HEK293 (cell line): ENCODE results near the gene ARHGAP32.

Experiments
- WT1 ChIP-seq: fragments of 450-650 bp; formaldehyde crosslinking; IDR thresholded peaks from 2 replicates; pipeline ENCODE4 v1.5.1; 2016; ENCODE audit warnings: missing biosample characterization, missing genetic modification characterization
- ZNF16 ChIP-seq: fragments of 450-650 bp; formaldehyde crosslinking; IDR thresholded peaks from 2 replicates; pipeline ENCODE4 v1.5.1; 2016; ENCODE audit warnings: low read depth, missing biosample characterization, missing genetic modification characterization
- ZNF302 ChIP-seq: fragments of 450-650 bp; formaldehyde crosslinking; IDR thresholded peaks from 2 replicates; pipeline ENCODE4 v1.5.1; 2016; ENCODE audit warnings: missing biosample characterization, missing genetic modification characterization, low read depth
- ZNF549 ChIP-seq: fragments of 450-650 bp; IDR thresholded peaks from 2 replicates; pipeline ENCODE4 v1.5.1; 2018; ENCODE audit warnings: missing biosample characterization, missing genetic modification characterization, mild to moderate bottlenecking, inconsistent platforms, moderate library complexity
- ZNF623 ChIP-seq: fragments of 450-650 bp; formaldehyde crosslinking; IDR thresholded peaks from 2 replicates; pipeline ENCODE4 v1.5.1; 2016; ENCODE audit warnings: missing biosample characterization, missing genetic modification characterization
- TF ChIP-seq, protein P1 (sequence below): fragments of 450-650 bp; formaldehyde crosslinking; IDR thresholded peaks from 2 replicates; pipeline ENCODE4 v1.5.1; 2016; ENCODE audit warnings: missing biosample characterization, missing genetic modification characterization
- TF ChIP-seq, protein P2 (sequence below): fragments of 450-650 bp; formaldehyde crosslinking; IDR thresholded peaks from 2 replicates; pipeline ENCODE4 v1.5.1; 2016; ENCODE audit warnings: missing biosample characterization, missing genetic modification characterization
- TF ChIP-seq, protein P3 (sequence below): fragments of 450-650 bp; formaldehyde crosslinking; IDR thresholded peaks from 2 replicates; pipeline ENCODE4 v1.5.1; 2017; ENCODE audit warnings: missing biosample characterization, missing genetic modification characterization
- TF ChIP-seq, protein P4 (sequence below): fragments of 450-650 bp; formaldehyde crosslinking; IDR thresholded peaks from 2 replicates; pipeline ENCODE4 v1.5.1; 2016; ENCODE audit warnings: missing biosample characterization, missing genetic modification characterization
- TF ChIP-seq, protein P5 (sequence below): fragments of 450-650 bp; formaldehyde crosslinking; IDR thresholded peaks from 2 replicates; pipeline ENCODE4 v1.5.1; 2016; ENCODE audit warnings: missing biosample characterization, missing genetic modification characterization

DNA sequence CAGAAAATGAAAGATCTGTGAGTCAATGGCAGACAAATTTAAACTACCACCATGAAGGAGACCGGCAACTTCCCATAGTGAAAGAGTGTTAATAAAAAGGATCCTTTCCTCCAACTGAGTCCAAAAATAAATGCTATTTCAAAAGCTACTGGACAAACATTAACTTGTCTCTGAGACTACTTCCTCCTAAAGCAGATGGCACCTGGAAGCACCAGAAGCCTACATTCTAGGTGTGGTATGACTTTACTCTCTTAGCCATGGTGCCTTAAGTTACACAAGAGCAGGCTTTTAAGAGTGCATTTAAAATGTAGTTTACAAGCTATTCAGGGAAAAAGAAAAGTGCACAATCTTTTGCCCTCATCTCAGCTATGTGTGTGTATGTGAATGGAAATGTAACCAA is 2.5 kb downstream of the ARHGAP32 start:
- TF ChIP-seq, protein P1, sequence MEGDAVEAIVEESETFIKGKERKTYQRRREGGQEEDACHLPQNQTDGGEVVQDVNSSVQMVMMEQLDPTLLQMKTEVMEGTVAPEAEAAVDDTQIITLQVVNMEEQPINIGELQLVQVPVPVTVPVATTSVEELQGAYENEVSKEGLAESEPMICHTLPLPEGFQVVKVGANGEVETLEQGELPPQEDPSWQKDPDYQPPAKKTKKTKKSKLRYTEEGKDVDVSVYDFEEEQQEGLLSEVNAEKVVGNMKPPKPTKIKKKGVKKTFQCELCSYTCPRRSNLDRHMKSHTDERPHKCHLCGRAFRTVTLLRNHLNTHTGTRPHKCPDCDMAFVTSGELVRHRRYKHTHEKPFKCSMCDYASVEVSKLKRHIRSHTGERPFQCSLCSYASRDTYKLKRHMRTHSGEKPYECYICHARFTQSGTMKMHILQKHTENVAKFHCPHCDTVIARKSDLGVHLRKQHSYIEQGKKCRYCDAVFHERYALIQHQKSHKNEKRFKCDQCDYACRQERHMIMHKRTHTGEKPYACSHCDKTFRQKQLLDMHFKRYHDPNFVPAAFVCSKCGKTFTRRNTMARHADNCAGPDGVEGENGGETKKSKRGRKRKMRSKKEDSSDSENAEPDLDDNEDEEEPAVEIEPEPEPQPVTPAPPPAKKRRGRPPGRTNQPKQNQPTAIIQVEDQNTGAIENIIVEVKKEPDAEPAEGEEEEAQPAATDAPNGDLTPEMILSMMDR (tag by site-specific recombination), result no peak
- TF ChIP-seq, protein P2, sequence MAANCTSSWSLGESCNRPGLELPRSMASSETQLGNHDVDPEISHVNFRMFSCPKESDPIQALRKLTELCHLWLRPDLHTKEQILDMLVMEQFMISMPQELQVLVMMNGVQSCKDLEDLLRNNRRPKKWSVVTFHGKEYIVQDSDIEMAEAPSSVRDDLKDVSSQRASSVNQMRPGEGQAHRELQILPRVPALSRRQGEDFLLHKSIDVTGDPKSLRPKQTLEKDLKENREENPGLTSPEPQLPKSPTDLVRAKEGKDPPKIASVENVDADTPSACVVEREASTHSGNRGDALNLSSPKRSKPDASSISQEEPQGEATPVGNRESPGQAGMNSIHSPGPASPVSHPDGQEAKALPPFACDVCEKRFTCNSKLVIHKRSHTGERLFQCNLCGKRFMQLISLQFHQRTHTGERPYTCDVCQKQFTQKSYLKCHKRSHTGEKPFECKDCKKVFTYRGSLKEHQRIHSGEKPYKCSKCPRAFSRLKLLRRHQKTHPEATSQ (tag by site-specific recombination), result no peak
- TF ChIP-seq, protein P3, sequence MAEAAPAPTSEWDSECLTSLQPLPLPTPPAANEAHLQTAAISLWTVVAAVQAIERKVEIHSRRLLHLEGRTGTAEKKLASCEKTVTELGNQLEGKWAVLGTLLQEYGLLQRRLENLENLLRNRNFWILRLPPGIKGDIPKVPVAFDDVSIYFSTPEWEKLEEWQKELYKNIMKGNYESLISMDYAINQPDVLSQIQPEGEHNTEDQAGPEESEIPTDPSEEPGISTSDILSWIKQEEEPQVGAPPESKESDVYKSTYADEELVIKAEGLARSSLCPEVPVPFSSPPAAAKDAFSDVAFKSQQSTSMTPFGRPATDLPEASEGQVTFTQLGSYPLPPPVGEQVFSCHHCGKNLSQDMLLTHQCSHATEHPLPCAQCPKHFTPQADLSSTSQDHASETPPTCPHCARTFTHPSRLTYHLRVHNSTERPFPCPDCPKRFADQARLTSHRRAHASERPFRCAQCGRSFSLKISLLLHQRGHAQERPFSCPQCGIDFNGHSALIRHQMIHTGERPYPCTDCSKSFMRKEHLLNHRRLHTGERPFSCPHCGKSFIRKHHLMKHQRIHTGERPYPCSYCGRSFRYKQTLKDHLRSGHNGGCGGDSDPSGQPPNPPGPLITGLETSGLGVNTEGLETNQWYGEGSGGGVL (tag by site-specific recombination), result no peak
- TF ChIP-seq, protein P4, sequence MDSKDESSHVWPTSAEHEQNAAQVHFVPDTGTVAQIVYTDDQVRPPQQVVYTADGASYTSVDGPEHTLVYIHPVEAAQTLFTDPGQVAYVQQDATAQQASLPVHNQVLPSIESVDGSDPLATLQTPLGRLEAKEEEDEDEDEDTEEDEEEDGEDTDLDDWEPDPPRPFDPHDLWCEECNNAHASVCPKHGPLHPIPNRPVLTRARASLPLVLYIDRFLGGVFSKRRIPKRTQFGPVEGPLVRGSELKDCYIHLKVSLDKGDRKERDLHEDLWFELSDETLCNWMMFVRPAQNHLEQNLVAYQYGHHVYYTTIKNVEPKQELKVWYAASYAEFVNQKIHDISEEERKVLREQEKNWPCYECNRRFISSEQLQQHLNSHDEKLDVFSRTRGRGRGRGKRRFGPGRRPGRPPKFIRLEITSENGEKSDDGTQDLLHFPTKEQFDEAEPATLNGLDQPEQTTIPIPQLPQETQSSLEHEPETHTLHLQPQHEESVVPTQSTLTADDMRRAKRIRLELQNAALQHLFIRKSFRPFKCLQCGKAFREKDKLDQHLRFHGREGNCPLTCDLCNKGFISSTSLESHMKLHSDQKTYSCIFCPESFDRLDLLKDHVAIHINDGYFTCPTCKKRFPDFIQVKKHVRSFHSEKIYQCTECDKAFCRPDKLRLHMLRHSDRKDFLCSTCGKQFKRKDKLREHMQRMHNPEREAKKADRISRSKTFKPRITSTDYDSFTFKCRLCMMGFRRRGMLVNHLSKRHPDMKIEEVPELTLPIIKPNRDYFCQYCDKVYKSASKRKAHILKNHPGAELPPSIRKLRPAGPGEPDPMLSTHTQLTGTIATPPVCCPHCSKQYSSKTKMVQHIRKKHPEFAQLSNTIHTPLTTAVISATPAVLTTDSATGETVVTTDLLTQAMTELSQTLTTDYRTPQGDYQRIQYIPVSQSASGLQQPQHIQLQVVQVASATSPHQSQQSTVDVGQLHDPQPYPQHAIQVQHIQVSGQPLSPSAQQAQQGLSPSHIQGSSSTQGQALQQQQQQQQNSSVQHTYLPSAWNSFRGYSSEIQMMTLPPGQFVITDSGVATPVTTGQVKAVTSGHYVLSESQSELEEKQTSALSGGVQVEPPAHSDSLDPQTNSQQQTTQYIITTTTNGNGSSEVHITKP, result no peak
- TF ChIP-seq ZNF549 (tag by site-specific recombination) (no peak), WT1 (tag by site-specific recombination) (no peak), ZNF302 (tag by site-specific recombination) (no peak), ZNF16 (tag by site-specific recombination) (no peak), ZNF623 (tag by site-specific recombination) (no peak)
- TF ChIP-seq, protein P5, sequence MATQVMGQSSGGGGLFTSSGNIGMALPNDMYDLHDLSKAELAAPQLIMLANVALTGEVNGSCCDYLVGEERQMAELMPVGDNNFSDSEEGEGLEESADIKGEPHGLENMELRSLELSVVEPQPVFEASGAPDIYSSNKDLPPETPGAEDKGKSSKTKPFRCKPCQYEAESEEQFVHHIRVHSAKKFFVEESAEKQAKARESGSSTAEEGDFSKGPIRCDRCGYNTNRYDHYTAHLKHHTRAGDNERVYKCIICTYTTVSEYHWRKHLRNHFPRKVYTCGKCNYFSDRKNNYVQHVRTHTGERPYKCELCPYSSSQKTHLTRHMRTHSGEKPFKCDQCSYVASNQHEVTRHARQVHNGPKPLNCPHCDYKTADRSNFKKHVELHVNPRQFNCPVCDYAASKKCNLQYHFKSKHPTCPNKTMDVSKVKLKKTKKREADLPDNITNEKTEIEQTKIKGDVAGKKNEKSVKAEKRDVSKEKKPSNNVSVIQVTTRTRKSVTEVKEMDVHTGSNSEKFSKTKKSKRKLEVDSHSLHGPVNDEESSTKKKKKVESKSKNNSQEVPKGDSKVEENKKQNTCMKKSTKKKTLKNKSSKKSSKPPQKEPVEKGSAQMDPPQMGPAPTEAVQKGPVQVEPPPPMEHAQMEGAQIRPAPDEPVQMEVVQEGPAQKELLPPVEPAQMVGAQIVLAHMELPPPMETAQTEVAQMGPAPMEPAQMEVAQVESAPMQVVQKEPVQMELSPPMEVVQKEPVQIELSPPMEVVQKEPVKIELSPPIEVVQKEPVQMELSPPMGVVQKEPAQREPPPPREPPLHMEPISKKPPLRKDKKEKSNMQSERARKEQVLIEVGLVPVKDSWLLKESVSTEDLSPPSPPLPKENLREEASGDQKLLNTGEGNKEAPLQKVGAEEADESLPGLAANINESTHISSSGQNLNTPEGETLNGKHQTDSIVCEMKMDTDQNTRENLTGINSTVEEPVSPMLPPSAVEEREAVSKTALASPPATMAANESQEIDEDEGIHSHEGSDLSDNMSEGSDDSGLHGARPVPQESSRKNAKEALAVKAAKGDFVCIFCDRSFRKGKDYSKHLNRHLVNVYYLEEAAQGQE (tag by site-specific recombination), result no peak
